ENCODE measurements around the gene FRMD8.

The FRMD8 gene, protein sequence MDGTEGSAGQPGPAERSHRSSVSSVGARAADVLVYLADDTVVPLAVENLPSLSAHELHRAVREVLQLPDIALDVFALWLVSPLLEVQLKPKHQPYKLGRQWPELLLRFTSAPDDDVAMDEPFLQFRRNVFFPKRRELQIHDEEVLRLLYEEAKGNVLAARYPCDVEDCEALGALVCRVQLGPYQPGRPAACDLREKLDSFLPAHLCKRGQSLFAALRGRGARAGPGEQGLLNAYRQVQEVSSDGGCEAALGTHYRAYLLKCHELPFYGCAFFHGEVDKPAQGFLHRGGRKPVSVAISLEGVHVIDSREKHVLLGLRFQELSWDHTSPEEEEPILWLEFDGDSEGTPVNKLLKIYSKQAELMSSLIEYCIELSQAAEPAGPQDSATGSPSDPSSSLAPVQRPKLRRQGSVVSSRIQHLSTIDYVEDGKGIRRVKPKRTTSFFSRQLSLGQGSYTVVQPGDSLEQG

DNA sequence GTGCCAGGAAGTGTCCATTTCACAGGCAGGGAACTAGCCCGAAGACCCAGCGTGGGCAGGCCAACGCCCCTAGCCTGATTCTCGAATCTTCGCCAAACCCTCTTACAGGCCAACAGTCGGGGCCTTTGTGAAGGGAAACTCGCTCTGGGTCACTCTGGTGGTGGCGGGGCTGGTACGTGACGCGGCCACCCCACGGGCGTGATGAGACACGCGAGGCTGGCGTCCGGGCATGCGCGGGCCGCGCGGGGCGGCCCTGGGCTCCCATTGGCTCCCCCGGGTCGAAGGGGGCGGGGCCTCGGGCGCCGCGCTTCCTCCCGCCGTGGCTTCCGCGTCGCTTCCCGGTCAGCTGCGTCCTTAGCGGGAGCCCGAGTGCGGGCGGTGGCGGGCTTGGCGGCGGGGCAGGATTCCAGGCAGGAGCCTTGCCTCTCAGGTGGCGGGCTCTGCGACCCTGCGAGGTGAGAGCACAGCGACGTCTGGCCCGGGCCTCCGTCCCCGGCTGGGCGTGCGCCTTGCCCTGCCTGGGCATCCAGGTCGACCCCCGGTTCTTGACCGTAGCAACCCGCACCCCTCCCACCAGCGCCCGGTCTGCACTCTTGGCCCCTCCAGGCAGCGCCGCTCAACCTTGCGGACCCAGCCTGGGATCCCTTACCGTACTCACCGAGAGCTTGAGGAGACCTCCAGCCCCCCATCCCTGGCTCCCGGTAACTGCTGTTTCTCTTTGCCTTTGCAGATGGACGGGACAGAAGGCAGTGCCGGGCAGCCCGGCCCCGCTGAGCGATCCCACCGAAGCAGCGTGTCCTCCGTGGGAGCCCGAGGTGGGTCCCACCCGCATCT, at the start of gene FRMD8:
TSS of gene FRMD8 (plus strand) at position 331 of the 834 bp plus-strand sequence. CDS start at position 731, 400 bp downstream.
- peak; percentile 44 for DNase-seq

DNA sequence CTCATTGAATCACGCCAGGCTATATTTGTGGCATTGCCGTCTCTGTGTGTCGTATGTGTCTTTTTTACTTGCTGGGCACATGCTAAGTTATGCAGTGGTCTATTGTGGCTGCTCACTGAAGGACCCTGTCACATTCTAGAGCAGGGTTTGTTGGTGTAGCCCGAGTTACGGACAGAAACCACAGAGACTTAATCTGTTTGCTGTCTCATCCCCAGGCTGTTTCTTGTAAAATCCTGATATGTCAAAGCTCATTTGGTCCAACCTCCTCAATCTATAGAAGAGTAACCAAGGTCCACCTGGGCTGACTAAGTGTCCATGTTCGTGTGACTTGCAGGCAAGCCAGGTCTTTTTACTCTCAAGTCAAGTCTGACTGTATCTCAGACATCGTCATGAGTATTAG, 47.8 kb upstream of the FRMD8 start:
- DNase-seq = no peak

DNA sequence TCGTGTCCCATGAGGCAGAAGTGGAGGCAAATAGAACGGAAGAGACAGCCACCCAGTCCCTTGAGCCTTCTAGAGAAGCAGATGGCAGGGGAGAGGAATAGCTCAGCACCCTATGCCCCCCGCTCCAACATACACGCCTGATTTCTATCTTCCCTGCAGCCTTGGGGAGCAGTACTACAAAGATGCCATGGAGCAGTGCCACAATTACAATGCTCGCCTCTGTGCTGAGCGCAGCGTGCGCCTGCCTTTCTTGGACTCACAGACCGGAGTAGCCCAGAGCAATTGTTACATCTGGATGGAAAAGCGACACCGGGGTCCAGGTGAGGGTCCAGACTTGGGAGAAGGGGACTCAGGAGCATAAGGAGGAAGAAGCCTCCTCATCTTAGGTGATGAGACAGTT, 46.2 kb upstream of the FRMD8 start:
- no peak for DNase-seq

DNA sequence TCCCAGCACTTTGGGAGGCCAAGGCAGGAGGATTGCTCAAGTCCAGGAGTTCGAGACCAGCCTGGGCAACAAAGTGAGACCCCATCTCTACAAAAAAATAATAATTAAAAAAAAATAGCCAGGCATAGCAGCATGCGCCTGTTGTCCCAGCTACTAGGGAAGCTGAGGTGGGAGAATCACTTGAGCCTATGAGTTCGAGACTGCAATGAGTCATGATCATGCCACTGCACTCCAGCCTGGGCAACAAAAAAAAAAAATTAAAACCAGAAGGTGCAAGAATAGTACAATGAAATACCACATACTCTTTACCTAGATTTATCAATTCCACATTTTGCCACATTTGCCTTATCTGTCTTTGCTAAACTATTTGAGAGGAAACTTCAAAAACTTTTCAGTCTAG, 44.6 kb upstream of the FRMD8 start:
- DNase-seq = no peak

DNA sequence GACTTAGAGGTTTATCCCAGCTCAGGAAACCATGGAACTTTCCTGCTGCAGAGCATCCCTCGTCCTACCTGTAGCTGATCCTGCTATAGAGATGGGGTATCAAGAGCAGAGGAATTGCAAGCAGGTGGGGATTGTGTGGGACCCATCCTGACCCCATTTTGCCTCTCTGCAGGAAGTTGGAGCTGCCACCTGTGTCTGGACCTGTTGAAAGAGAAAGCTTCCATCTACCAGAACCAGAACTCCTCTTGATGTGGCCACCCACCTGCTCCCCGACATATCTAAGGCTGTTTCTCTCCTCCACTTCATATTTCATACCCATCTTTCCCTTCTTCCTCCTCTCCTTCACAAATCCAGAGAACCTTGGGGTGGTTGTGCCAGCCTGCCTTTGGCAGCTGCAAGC, 34.9 kb upstream of the FRMD8 start:
- no peak for DNase-seq

DNA sequence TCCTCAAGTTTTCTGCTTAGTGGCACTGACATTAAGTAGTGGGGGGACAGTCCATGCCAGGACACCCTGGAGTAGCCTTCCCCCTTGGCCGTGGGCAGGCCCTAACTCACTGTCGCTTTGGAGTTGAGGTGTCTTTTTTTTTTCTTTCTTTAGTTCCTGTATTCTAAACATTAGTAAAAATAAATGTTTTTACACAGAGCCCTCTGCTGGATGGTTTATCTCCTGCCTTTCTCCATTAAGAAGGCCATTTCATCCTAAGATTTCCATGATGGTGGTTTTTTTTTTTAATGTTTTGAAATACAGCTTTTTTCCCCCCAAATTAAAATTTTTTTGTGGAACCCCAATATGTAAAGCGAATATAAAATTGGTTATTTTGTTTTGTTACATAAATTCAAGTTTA, 33.7 kb upstream of the FRMD8 start:
- no peak for DNase-seq

DNA sequence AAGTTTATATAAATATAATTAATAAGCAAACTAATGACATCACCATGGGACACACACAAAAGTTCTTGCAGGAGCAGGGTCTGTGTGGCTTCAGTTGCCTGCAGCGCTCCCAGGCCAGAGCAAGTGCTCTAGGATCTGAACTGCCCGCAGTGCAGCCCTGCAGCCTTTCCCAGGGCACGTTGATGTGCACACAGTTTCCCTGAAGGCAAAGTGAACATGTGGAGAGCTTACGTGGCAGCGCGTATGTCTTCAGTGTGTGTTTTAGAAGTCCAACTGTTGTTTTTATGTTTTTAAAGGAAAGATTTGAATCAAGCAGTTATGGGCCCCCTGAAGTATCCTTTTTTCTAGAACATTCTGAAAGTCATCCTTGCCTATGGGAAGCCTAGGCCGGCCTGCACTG, 33.1 kb upstream of the FRMD8 start:
- no peak for DNase-seq

DNA sequence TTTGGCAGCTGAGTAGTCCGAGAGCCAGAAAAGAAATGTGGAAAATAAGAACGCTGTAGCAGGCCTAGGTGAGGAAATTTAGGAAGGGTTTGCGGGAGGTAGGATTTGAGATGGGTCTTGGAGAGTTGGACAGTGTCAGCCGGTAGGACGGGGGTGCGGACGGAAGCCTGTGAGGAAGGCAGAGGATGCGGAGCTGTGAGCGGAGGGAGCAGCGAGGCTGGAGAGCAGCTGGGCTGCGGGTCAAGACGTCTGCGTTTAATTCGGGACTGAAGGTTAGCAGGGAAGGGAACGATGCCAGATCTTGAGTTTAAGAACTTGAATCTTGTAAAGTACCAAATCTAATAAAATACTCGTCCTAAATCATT, 32.6 kb upstream of the FRMD8 start:
- DNase-seq = no peak

DNA sequence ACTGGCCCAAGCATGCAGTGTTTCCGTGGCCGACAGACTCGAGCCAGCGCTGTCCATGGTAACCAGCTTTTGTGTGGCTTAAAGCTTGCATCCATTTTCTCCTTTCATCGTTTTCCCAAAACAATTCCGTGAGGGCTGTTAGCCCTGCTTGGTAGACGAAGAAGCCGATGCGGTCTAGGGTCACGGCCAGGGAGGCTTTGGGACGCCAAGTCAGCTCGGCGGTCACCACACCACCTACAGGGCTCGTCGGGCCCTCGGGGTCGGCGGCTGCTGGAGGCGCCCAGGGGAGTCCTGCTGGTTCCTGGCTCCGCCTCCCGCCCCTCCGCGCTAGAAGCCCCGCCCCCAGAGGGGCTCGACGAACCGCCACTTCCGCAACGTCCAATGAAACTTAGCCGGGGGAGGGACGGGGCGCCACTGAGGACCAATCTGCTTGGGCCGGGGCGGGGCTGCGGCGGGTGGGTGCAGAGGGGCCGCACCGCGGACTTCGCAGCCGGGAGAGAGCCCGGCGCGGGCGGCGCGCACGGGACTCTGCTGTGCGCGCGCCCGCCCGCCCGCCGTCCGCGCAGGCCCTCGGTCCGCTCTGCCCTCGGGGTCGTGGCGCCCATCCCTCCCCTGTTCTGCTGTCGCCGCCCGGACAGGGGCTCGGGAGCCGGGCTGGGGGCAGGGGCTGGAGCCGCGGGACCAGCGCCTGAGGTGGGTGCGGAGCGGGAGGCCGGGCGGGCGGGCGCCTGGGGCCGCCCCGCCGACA, 32.0 kb upstream of the FRMD8 start, which contains the start of gene TIGD3:
TSS of gene TIGD3 (plus strand) at position 487 of the 748 bp plus-strand sequence. CDS start 1,058 bp downstream, outside the sequence.
- DNase-seq = peak; percentile 68

DNA sequence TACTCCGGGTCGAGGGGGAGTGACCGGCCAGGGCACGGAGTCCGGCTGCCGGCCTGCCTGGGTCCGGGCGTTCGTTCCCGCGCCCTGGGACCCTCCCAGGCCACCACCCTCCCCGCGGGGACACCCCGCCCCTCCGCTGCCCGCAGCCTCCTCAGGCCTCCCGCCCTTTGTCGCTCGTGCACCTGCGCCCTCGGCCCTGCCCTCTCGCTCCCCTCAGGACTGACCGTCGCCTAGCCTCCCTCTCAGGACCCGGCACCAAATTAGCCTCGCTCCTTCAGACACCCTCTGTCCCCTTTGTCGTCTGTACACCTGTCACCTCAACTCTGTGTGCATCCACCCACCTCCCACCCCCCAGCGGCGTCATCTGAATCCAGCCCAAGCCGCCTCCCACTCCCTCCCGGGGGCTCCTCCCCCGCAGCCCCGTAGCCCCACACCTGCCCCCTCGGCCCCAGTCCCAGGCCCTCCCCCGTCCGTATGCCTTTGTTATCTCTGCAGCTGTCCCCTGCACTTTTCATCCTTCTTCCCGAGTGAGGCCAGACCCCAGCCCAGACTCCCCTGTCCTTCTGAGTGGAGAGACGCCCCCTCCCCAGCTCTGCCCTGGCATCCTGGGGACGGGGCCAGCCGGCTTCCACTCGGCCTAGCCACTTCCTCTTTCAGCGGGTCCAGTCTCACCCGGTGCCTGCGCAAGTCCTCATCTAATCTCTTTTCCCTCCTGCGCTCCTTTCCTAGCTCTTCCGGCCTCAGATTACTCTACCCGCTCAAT, 31.2 kb upstream of the FRMD8 start:
- DNase-seq = peak; percentile 33

DNA sequence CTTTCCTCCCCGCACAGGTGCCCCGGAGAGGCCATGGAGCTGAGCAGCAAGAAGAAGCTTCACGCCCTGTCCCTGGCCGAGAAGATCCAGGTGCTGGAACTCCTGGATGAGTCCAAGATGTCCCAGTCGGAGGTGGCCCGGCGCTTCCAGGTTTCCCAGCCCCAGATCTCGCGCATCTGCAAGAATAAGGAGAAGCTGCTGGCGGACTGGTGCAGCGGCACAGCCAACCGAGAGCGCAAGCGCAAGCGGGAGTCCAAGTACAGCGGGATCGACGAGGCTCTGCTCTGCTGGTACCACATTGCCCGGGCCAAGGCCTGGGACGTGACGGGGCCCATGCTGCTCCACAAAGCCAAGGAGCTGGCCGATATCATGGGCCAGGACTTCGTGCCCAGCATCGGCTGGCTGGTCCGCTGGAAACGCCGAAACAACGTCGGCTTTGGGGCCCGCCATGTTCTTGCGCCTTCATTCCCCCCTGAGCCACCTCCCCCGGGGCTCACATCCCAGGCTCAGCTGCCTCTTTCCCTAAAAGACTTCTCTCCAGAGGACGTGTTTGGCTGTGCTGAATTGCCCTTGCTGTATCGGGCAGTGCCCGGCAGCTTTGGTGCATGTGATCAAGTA, 30.6 kb upstream of the FRMD8 start:
- DNase-seq = no peak

DNA sequence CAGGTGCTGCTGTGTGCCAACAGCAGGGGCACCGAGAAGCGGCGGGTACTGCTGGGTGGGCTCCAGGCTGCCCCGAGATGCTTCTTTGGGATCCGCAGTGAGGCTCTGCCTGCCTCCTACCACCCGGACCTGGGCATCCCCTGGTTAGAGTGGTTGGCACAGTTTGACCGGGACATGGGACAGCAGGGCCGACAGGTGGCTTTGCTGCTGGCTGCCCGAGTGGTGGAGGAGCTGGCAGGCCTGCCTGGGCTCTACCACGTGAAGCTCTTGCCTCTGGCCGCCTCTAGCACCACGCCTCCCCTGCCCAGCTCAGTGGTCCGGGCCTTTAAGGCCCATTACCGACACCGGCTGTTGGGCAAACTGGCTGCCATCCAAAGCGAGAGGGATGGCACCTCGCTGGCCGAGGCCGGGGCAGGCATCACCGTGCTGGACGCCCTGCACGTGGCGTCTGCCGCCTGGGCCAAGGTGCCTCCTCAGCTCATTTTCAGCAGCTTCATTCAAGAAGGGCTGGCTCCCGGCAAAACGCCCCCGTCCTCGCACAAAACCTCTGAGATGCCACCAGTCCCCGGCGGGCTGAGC, 30.0 kb upstream of the FRMD8 start:
- DNase-seq = no peak

DNA sequence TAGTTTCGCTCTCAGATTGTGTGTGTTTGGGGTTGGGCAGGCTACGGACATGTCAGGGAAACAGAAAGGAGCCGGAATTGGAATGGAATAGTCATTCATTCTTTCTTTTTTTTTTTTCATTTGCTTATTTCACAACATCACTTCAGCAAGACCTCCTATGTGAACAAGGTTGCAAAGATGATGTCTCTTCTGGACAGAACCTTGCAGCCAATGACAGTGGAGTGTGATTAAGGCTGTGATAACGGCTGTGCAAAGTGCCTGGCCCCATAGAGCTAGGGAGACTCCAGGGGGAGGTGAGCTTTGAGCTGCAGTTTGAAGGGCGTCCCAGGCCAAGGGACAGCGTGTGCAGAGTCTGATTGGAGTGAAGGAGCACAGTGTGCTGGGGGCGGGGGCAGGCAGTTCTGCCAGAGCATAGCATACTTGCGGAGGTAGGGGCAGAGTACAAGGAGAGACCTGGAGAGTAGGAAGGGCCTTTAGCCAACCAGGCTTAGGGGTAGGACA, 28.5 kb upstream of the FRMD8 start:
- no peak for DNase-seq

DNA sequence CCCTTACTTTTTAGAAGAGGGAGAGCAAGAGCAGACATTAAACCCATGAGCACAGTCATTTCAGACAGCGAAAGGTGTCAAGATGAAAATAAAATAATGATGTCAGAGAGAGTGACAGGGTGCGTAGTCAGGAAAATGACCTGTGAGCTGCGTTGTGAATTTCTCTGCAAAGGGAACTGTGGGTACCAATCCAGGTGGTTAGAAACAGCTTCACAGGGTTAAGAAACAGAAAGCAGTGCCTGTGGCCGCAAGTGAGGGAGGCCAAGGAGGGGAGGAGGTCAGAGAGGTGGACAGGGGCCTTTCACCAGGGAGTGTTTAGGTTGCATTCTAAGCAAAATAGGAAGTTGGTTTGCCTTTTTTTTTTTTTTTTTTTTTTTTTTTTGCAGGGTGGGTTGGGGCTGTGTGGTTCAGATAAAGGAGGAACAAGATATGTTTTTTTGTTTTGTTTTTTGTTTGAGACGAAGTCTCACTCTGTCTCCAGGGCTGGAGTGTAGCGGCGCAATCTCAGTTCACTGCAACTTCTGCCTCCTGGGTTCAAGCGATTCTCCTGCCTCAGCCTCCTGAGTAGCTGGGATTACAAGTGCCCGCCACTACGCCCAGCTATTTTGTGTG, 24.0 kb upstream of the FRMD8 start:
- DNase-seq = no peak

DNA sequence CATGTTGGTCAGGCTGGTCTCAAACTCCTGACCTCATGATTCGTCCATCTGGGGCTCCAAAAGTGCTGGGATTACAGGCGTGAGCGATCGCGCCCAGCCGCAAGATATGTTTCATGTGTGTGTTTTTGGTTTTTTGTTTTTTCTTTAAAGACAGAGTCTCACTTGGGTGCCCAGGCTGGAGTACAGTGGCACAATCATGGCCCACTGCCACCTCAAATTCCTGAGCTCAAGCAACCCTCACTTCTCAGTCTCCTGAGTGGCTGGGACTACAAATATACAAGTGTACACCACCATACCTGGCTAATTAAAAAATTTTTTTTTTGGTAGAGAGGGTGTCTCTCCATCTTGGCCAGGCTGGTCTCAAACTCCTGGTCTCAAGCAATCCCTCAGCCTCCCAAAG, 23.5 kb upstream of the FRMD8 start:
- no peak for DNase-seq

DNA sequence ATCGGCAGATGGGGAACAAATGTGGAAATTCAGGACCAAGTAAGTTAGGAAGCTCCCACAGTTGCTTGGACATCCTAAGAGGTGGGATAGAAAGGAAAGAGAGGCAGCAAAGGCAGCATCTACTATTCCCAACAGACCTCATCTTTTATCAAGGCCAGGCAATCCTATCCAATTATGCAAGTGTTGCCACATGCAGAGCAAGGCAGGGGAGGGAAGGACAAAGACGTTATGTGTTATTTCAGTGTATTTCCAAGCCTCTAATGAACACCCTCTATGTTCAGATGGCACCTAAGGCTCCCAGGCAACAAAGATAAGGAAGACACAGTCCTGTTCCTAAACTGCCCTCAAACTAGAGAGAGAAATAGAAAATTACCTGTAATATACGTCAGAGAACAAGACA, 22.7 kb upstream of the FRMD8 start:
- DNase-seq = no peak

DNA sequence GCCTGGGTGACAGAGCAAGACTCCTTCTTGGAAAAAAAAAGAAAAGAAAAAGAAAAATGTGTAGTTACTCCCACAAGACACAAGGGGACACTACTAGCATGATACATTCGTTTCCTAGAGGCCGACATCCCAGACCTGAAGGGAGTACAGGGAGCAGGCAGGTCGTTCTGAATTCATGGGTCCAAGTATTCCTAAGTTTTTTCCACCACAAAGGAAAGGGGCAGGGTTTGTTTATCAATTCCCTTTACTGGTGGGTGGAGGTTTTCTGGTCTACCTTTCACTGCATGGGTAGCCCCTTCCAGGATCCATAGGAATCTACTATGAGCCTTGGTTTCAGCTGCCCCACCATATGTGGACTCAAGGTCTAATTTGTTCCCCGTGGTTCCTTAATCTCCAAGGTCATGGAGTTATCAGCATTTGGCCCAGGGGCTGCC, 20.1 kb upstream of the FRMD8 start:
- peak; percentile 43 for DNase-seq

DNA sequence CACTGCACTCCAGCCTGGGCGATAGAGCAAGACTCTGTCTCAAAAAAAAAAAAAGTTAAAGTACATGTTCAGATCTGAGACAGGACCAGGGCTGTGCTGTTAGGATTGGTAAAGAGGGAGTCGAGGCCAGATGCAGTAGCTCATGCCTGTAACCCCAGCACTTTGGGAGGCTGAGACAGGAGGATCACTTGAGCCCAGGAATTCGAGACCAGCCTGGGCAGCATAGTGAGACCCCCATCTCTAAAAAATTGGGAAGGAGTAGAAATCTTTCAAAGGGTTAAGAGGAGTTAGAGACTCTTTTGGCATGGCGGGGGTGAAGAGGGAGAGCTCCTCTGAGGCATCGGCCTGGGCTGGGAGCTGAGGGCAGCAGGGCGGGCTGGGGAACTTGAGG, 15.8 kb upstream of the FRMD8 start:
- DNase-seq = no peak

DNA sequence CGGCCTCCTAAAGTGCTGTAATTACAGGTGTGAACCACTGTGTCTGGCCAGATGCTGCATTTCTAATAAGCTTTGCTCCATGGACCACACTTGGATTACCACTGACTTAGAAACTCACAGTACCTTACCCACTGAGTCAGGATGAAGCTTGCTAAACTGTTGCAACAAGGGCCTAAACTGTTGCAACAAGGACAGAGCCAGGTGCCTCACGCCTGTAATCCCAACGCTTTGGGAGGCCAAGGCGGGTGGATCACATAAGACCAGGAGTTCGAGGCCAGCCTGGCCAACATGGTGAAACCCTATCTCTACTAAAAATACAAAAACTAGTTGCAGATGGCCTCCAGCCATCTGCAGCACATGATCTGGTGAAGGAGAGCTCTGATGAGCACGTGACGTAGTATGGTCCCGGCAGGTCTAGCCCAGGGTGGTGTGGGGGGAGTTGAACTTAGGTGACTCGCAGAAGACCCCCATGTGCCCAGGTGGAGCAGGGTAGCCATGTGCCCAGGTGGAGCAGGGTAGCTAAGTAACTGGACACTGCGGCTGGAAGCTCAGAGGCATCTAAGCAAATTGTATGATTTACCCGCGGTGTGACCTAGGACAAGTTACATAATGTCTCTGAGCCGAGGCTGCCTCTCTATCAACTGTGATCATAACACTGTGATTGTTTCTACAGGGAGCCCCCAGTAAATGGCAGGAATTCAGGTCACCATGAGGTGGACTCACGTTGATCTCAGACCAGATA, 12.4 kb upstream of the FRMD8 start:
- DNase-seq = no peak

DNA sequence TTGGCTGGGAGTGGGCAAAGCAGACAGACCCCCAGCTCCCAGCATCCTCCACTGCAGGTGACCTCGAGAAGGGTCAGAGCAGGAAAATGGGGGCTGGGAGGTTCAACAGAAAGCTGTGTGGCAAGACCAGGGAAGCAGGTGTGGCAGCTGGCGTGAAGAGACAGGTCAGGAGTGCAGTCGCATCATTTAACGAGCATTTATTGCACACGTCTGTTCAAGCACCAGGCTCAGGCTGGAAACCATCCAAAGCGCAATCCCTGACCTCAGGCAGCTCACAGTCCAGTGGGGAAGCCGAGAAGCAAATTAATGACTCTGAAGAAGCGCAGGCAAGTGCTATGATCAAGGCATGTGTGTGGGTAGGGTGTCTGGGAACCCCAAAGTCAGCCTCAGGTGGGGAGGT, 11.4 kb upstream of the FRMD8 start:
- DNase-seq = no peak

Measured in NCI-H1694 (cell line).